ENCODE measurements around the gene SATL1.
"Not testable (repeated sequence)": the region's sequence is repeated elsewhere in the genome, so short reads cannot be mapped to it uniquely, and the experiment has no call there.

Gene SATL1

GRCh38 chrX:85243761-85244449 is at the start of gene SATL1, which contains the start of gene ZNF711:
Gene SATL1, minus strand, starts transcription at chrX:85243779. Its CDS starts 134,811 bp downstream, at chrX:85108968.
Gene ZNF711, plus strand, starts transcription at chrX:85243991. Its CDS starts 3,582 bp downstream, at chrX:85247573.
- no peak for DNase-seq (ENCODE audit: low read depth in 3 of 3, low spot score in 1 of 3)

- DNase-seq (ENCODE audit: low read depth in 3 of 3, low spot score in 1 of 3): no peak
Measured at GRCh38 chrX:85288992-85289723, 45.6 kb upstream of the SATL1 start.

GRCh38 chrX:85285286-85285685 is 41.7 kb upstream of the SATL1 start:
- DNase-seq (ENCODE audit: low read depth in 3 of 3, low spot score in 1 of 3): not testable (repeated sequence)

- no peak for DNase-seq (ENCODE audit: low read depth in 3 of 3, low spot score in 1 of 3)
Measured at GRCh38 chrX:85244450-85245211, 1.1 kb upstream of the SATL1 start.

- no peak for DNase-seq (ENCODE audit: low read depth in 3 of 3, low spot score in 1 of 3)
Measured at GRCh38 chrX:85243155-85243554, 424 bp downstream of the SATL1 start.

- DNase-seq (ENCODE audit: low read depth in 3 of 3, low spot score in 1 of 3): no peak
Measured at GRCh38 chrX:85223359-85223758, 20.2 kb downstream of the SATL1 start.

GRCh38 chrX:85221361-85221760 is 22.2 kb downstream of the SATL1 start:
- DNase-seq (ENCODE audit: low read depth in 3 of 3, low spot score in 1 of 3): no peak

- no peak for DNase-seq (ENCODE audit: low read depth in 3 of 3, low spot score in 1 of 3)
Measured at GRCh38 chrX:85215946-85216345, 27.6 kb downstream of the SATL1 start.

GRCh38 chrX:85213792-85214530 is 29.6 kb downstream of the SATL1 start:
- DNase-seq (ENCODE audit: low read depth in 3 of 3, low spot score in 1 of 3): no peak

- no peak for DNase-seq (ENCODE audit: low read depth in 3 of 3, low spot score in 1 of 3)
Measured at GRCh38 chrX:85203461-85203970, 40.1 kb downstream of the SATL1 start.

GRCh38 chrX:85196319-85196718 is 47.3 kb downstream of the SATL1 start:
- DNase-seq (ENCODE audit: low read depth in 3 of 3, low spot score in 1 of 3): no peak

GRCh38 chrX:85159644-85160043 is 83.9 kb downstream of the SATL1 start:
- no peak for DNase-seq (ENCODE audit: low read depth in 3 of 3, low spot score in 1 of 3)

- DNase-seq (ENCODE audit: low read depth in 3 of 3, low spot score in 1 of 3): no peak
Measured at GRCh38 chrX:85140964-85141363, 102.6 kb downstream of the SATL1 start.

- DNase-seq (ENCODE audit: low read depth in 3 of 3, low spot score in 1 of 3): no peak
Measured at GRCh38 chrX:85139422-85139821, 104.2 kb downstream of the SATL1 start.

- DNase-seq (ENCODE audit: low read depth in 3 of 3, low spot score in 1 of 3): no peak
Measured at GRCh38 chrX:85136409-85136808, 107.2 kb downstream of the SATL1 start.

GRCh38 chrX:85115252-85115651 is 128.3 kb downstream of the SATL1 start:
- no peak for DNase-seq (ENCODE audit: low read depth in 3 of 3, low spot score in 1 of 3)

- DNase-seq (ENCODE audit: low read depth in 3 of 3, low spot score in 1 of 3): no peak
Measured at GRCh38 chrX:85114776-85115175, 128.8 kb downstream of the SATL1 start.

GRCh38 chrX:85114171-85114570 is 129.4 kb downstream of the SATL1 start:
- DNase-seq (ENCODE audit: low read depth in 3 of 3, low spot score in 1 of 3): no peak

- no peak for DNase-seq (ENCODE audit: low read depth in 3 of 3, low spot score in 1 of 3)
Measured at GRCh38 chrX:85113746-85114145, 129.8 kb downstream of the SATL1 start.

GRCh38 chrX:85112293-85112692 is 131.3 kb downstream of the SATL1 start:
- no peak for DNase-seq (ENCODE audit: low read depth in 3 of 3, low spot score in 1 of 3)

- DNase-seq (ENCODE audit: low read depth in 3 of 3, low spot score in 1 of 3): no peak
Measured at GRCh38 chrX:85111347-85111746, 132.2 kb downstream of the SATL1 start.
